Esophagus squamous epithelium (tissue), 4 donors: ENCODE data around the gene SKAP1.

Source experiments
- CTCF ChIP-seq, 6 experiments: fragments of 450-650 bp in 4 of 6; fragments of 200-600 bp in 2 of 6; sonication (generic) in 2 of 6; IDR thresholded peaks; one replicate each; pipeline ENCODE4 v1.5.1; 2016 to 2019; ENCODE audit warnings: antibody characterized with exemption in 6 of 6, mild to moderate bottlenecking in 4 of 6, moderate library complexity in 4 of 6
- POLR2A ChIP-seq, 4 donors: fragments of 450-650 bp; IDR thresholded peaks; one replicate each; pipeline ENCODE4 v1.6.1; 2017; ENCODE audit warnings: antibody characterized with exemption in 4 of 4, mild to moderate bottlenecking in 4 of 4, moderate library complexity in 3 of 4

GRCh38 chr17:48356866-48357265 lies 73.1 kb downstream of the SKAP1 start:
- TF ChIP-seq CTCF (IDR thresholded peaks at IDR 0.05), result no peak
- no peak for TF ChIP-seq POLR2A (IDR thresholded peaks at IDR 0.05)
